Neural cell (in vitro differentiated cells): ENCODE data around the gene DIP2C.

Source experiments
- POLR2AphosphoS5 ChIP-seq: IDR thresholded peaks from 2 replicates; pipeline ENCODE4 v1.6.1; 2012
- TF ChIP-seq, protein P1 (sequence below): fragments of 450-650 bp; IDR thresholded peaks from 2 replicates; pipeline ENCODE4 v1.5.1; 2014; ENCODE audit warnings: antibody characterized with exemption, mild to moderate bottlenecking, moderate library complexity; ENCODE audit not compliant: poor library complexity, severe bottlenecking
- TF ChIP-seq, protein P2 (sequence below): IDR thresholded peaks from 2 replicates; pipeline ENCODE4 v1.6.1; 2012; ENCODE audit warnings: borderline replicate concordance

DNA sequence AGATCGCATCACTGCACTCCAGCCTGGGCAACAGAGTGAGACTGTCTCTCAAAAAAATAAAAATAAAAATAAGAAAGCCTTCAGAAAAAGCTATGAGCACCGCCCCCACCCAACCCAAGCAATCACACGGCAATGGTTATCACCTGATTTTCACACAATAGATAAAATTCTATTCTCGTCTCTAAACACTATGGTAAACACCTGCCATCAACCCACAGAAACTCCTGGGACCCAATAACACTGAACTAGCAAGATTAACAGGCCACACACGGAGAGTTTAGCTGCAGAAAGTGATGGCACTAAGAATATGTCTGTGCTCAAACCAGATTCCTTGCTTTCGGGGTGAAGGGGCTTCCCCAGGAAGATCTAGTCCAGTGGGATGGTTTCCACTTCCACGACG lies 173.8 kb downstream of the DIP2C start:
- TF ChIP-seq, protein P1, sequence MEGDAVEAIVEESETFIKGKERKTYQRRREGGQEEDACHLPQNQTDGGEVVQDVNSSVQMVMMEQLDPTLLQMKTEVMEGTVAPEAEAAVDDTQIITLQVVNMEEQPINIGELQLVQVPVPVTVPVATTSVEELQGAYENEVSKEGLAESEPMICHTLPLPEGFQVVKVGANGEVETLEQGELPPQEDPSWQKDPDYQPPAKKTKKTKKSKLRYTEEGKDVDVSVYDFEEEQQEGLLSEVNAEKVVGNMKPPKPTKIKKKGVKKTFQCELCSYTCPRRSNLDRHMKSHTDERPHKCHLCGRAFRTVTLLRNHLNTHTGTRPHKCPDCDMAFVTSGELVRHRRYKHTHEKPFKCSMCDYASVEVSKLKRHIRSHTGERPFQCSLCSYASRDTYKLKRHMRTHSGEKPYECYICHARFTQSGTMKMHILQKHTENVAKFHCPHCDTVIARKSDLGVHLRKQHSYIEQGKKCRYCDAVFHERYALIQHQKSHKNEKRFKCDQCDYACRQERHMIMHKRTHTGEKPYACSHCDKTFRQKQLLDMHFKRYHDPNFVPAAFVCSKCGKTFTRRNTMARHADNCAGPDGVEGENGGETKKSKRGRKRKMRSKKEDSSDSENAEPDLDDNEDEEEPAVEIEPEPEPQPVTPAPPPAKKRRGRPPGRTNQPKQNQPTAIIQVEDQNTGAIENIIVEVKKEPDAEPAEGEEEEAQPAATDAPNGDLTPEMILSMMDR = no peak
- no peak for TF ChIP-seq POLR2AphosphoS5
- TF ChIP-seq, protein P2, sequence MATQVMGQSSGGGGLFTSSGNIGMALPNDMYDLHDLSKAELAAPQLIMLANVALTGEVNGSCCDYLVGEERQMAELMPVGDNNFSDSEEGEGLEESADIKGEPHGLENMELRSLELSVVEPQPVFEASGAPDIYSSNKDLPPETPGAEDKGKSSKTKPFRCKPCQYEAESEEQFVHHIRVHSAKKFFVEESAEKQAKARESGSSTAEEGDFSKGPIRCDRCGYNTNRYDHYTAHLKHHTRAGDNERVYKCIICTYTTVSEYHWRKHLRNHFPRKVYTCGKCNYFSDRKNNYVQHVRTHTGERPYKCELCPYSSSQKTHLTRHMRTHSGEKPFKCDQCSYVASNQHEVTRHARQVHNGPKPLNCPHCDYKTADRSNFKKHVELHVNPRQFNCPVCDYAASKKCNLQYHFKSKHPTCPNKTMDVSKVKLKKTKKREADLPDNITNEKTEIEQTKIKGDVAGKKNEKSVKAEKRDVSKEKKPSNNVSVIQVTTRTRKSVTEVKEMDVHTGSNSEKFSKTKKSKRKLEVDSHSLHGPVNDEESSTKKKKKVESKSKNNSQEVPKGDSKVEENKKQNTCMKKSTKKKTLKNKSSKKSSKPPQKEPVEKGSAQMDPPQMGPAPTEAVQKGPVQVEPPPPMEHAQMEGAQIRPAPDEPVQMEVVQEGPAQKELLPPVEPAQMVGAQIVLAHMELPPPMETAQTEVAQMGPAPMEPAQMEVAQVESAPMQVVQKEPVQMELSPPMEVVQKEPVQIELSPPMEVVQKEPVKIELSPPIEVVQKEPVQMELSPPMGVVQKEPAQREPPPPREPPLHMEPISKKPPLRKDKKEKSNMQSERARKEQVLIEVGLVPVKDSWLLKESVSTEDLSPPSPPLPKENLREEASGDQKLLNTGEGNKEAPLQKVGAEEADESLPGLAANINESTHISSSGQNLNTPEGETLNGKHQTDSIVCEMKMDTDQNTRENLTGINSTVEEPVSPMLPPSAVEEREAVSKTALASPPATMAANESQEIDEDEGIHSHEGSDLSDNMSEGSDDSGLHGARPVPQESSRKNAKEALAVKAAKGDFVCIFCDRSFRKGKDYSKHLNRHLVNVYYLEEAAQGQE = no peak
